A549 (cell line): ENCODE data around the gene PXDC1. TPM values are rescaled to one million over a fixed set of nuclear protein-coding genes. Genes with fewer than 3 reads are reported as not detected.
A peak's percentile ranks its signal among the peaks of the same experiment; 100 is the strongest.

Experiments
- ATAC-seq, 2 experiments: fragments of 200-7000 bp in 1 of 2; fragments of >200 bp in 1 of 2; cut with Nextera tagmentation in 1 of 2; cut with Tn5 transposase in 1 of 2; 3 replicates each; pipeline versions ENCODE4 v1.8.0 to v1.9.1; 2018 to 2020; ENCODE audit warnings: mild to moderate bottlenecking in 1 of 2, moderate library complexity in 1 of 2
- CTCF ChIA-PET: fragments of 300-600 bp; sonication (Branson Sonifier 250); formaldehyde crosslinking; extraction: SDS; loops from one replicate; lab custom pipeline; 2021; ENCODE audit warnings: antibody characterized with exemption, inconsistent platforms; lab: Yijun Ruan, JAX
- POLR2A ChIA-PET: fragments of 350-600 bp; formaldehyde crosslinking; extraction: SDS; loops from one replicate; lab custom pipeline; 2021; ENCODE audit warnings: antibody characterized with exemption, inconsistent platforms; lab: Yijun Ruan, JAX
- DNase-seq, 2 experiments: peaks; one replicate each; pipeline versions ENCODE4 v3.0.0 to v3.0.0-alpha.2; 2011 to 2016; ENCODE audit warnings: low read depth in 1 of 2, low spot score in 1 of 2
- FAIRE-seq: peaks from 2 replicates; lab custom pipeline; 2011; peaks lifted over from hg19 to GRCh38; lab: Jason Lieb, UNC
- H3K27ac ChIP-seq, 2 experiments: fragments of >200 bp; sonication (Bioruptor Twin); formaldehyde crosslinking; 3 replicates each; pipeline ENCODE4 v1.5.1; 2016 to 2017
- H3K4me1 ChIP-seq: fragments of >200 bp; sonication (Bioruptor Twin); formaldehyde crosslinking; 3 replicates; pipeline ENCODE4 v1.6.1; 2016
- H3K4me2 ChIP-seq: fragments of >200 bp; sonication (Bioruptor Twin); formaldehyde crosslinking; 3 replicates; pipeline ENCODE4 v1.6.1; 2016
- H3K4me3 ChIP-seq: fragments of >200 bp; sonication (Bioruptor Twin); formaldehyde crosslinking; 3 replicates; pipeline ENCODE4 v1.5.1; 2016
- H3K9me3 ChIP-seq: fragments of >200 bp; sonication (Bioruptor Twin); formaldehyde crosslinking; 3 replicates; pipeline ENCODE4 v1.6.1; 2016
- ATOH8 ChIP-seq: fragments of 250-450 bp; sonication (Bioruptor Pico); IDR thresholded peaks from 2 replicates; pipeline ENCODE4 v1.5.0; 2020; ENCODE audit warnings: low read depth, mild to moderate bottlenecking, moderate library complexity
- CBX2 ChIP-seq: fragments of 200-600 bp; sonication (generic); IDR thresholded peaks from 2 replicates; pipeline ENCODE4 v1.6.1; 2016; ENCODE audit warnings: low read depth, mild to moderate bottlenecking, borderline replicate concordance
- CEBPB ChIP-seq, 2 experiments: fragments of >200 bp in 1 of 2; sonication (Bioruptor Twin) in 1 of 2; formaldehyde crosslinking in 1 of 2; IDR thresholded peaks; 2 replicates each; pipeline ENCODE4 v1.6.1; 2012 to 2016
- CHD2 ChIP-seq: fragments of 150-350 bp; IDR thresholded peaks from 2 replicates; pipeline ENCODE4 v1.6.1; 2014; ENCODE audit warnings: low read length; ENCODE audit not compliant: partially characterized antibody
- FOSB ChIP-seq: fragments of 250-450 bp; sonication (Bioruptor Pico); IDR thresholded peaks from 2 replicates; pipeline ENCODE4 v1.5.0; 2020; ENCODE audit warnings: mild to moderate bottlenecking, moderate library complexity
- FOSL2 ChIP-seq, 2 experiments: fragments of 450-650 bp in 1 of 2; fragments of >200 bp in 1 of 2; sonication (Bioruptor Twin) in 1 of 2; formaldehyde crosslinking; IDR thresholded peaks; 2 replicates each; pipeline versions ENCODE4 v1.5.0 to v1.6.1; 2016 to 2020; ENCODE audit warnings: mild to moderate bottlenecking in 1 of 2, moderate library complexity in 1 of 2
- FOXS1 ChIP-seq: fragments of 250-450 bp; sonication (Bioruptor Pico); IDR thresholded peaks from 2 replicates; pipeline ENCODE4 v1.5.0; 2020; ENCODE audit warnings: mild to moderate bottlenecking, moderate library complexity
- HEYL ChIP-seq: fragments of 250-450 bp; sonication (Bioruptor Pico); IDR thresholded peaks from 2 replicates; pipeline ENCODE4 v1.8.0; 2021; ENCODE audit warnings: mild to moderate bottlenecking, moderate library complexity
- HOXA7 ChIP-seq: fragments of 250-450 bp; sonication (Bioruptor Pico); IDR thresholded peaks from 2 replicates; pipeline ENCODE4 v1.5.0; 2020; ENCODE audit warnings: mild to moderate bottlenecking, moderate library complexity
- HOXB5 ChIP-seq: fragments of 250-450 bp; sonication (Bioruptor Pico); IDR thresholded peaks from 2 replicates; pipeline ENCODE4 v1.5.0; 2020; ENCODE audit warnings: mild to moderate bottlenecking, moderate library complexity
- JUN ChIP-seq, 2 experiments: fragments of >200 bp; sonication (Bioruptor Twin); formaldehyde crosslinking; IDR thresholded peaks; 2 replicates in 1 of 2; 3 replicates in 1 of 2; pipeline ENCODE4 v1.6.1; 2016 to 2017
- NR3C1 ChIP-seq: fragments of >200 bp; sonication (Bioruptor Twin); formaldehyde crosslinking; IDR thresholded peaks from 3 replicates; pipeline ENCODE4 v1.6.1; 2017
- PHF8 ChIP-seq: fragments of 200-600 bp; sonication (generic); IDR thresholded peaks from 2 replicates; pipeline ENCODE4 v1.6.1; 2016; ENCODE audit warnings: low read depth, mild to moderate bottlenecking, antibody characterized with exemption, moderate library complexity, borderline replicate concordance
- POLR2A ChIP-seq: IDR thresholded peaks from 2 replicates; pipeline ENCODE4 v1.6.1; 2012; ENCODE audit warnings: mild to moderate bottlenecking, low read length
- POLR2AphosphoS2 ChIP-seq: conservative IDR thresholded peaks from 2 replicates; pipeline ENCODE4 v1.6.1; 2012; ENCODE audit warnings: low read length, improper control_type of control experiment, inconsistent platforms
- RARB ChIP-seq: fragments of 250-450 bp; sonication (Bioruptor Pico); IDR thresholded peaks from 2 replicates; pipeline ENCODE4 v1.8.0; 2021; ENCODE audit warnings: mild to moderate bottlenecking, moderate library complexity
- SMC3 ChIP-seq: fragments of >200 bp; sonication (Bioruptor Twin); formaldehyde crosslinking; IDR thresholded peaks from 3 replicates; pipeline ENCODE4 v1.6.1; 2018; ENCODE audit warnings: inconsistent platforms
- TFCP2L1 ChIP-seq: fragments of 250-450 bp; sonication (Bioruptor Pico); IDR thresholded peaks from 2 replicates; pipeline ENCODE4 v1.5.0; 2021; ENCODE audit warnings: mild to moderate bottlenecking
- USF2 ChIP-seq: fragments of 450-650 bp; IDR thresholded peaks from 2 replicates; pipeline ENCODE4 v1.6.1; 2014; ENCODE audit warnings: antibody characterized with exemption
- ZSCAN20 ChIP-seq: fragments of 250-450 bp; sonication (Bioruptor Pico); IDR thresholded peaks from 2 replicates; pipeline ENCODE4 v1.8.0; 2022; ENCODE audit warnings: mild to moderate bottlenecking, moderate library complexity
- WGBS: methylation state at CpG from one replicate; pipeline ENCODE4 v1.1.6; 2017; ENCODE audit errors: missing lambda C conversion rate; 5-methylcytosine and 5-hydroxymethylcytosine counted together
- polyA plus RNA-seq, 4 experiments: library from polyadenylated mRNA; depleted of rRNA in 3 of 4; stranded (reverse); fragments of >200 nt; fragmentation: RNase III in 1 of 4; extraction: RNeasy Plus Mini Kit Qiagen cat#74134 plus additional on column Dnase treatment in 1 of 4; gene quantifications; 2 replicates in 3 of 4; 3 replicates in 1 of 4; pipeline ENCODE4 v1.2.3, GENCODE V29; 2011 to 2017
- TF ChIP-seq, protein P1 (sequence below): fragments of 250-450 bp; sonication (Bioruptor Pico); IDR thresholded peaks from 2 replicates; pipeline ENCODE4 v1.5.0; 2021; ENCODE audit warnings: mild to moderate bottlenecking, moderate library complexity, borderline replicate concordance

Gene PXDC1
- polyA plus RNA-seq, 2 of the 4 experiments (the other 2 are of a cell fraction): 2.5 to 6.6 TPM

DNA sequence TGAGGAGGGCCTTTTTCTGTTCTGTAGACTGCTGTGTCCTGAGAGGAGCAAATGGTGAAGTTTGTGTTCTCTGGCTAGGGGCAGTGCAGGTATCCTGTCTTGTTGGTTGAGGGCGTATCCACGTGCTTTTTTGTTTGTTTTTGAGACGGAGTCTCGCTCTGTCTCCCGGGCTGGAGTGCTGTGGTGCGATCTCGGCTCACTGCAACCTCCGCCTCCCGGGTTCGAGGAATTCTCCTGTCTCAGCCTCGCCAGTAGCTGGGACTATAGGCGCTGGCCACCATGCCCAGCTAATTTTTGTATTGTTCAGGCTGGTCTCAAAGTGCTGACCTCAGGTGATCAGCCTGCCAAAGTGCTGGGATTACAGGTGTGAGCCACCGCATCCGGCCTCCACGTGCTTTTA is 10.8 kb upstream of the PXDC1 start:
- no peak overlapping the region for H3K4me2 ChIP-seq
- TF ChIP-seq HEYL (no peak), SMC3 (no peak), HOXB5 (CRISPR knock-in tag) (no peak), CHD2 (no peak)
- TF ChIP-seq, all 56 proteins: peak for 0
- 87% methylated on average over 15 of the region's 15 CpGs for WGBS
- Histone ChIP-seq H3K27ac (no peak overlapping the region), H3K4me3 (no peak overlapping the region), H3K4me1 (peaks cover 14% of the 10 kb centered on the region), H3K9me3 (no peaks in the 10 kb centered on the region)
- no peak for ATAC-seq
- FAIRE-seq: no peak
- ChIA-PET CTCF (interaction anchor here (1.0 kb wide), 1 partner anchor 14 kb away, joined by 3 read pairs; no protein-coding TSS in a partner anchor), POLR2A (no interaction called here)
- DNase-seq: no peak

- Histone ChIP-seq H3K4me3 (no peak overlapping the region), H3K27ac (no peak overlapping the region), H3K4me1 (peaks cover 14% of the 10 kb centered on the region), H3K9me3 (no peaks in the 10 kb centered on the region), H3K4me2 (no peak overlapping the region)
- FAIRE-seq: no peak
- no peak for ATAC-seq
- ChIA-PET POLR2A (no interaction called here), CTCF (interaction anchor here (1.0 kb wide), 1 partner anchor 14 kb away, joined by 3 read pairs; no protein-coding TSS in a partner anchor)
- DNase-seq: no peak
- 95% methylated on average over 8 of the region's 8 CpGs for WGBS
- TF ChIP-seq POLR2A: no peak
- no peak for TF ChIP-seq ATOH8 (CRISPR knock-in tag)
- TF ChIP-seq TFCP2L1 (CRISPR knock-in tag): no peak
- no peak for TF ChIP-seq JUN (IDR thresholded peaks at IDR 0.05)
- TF ChIP-seq CBX2: no peak
- no peak for TF ChIP-seq NR3C1
- TF ChIP-seq CHD2: no peak
- TF ChIP-seq, protein P1, sequence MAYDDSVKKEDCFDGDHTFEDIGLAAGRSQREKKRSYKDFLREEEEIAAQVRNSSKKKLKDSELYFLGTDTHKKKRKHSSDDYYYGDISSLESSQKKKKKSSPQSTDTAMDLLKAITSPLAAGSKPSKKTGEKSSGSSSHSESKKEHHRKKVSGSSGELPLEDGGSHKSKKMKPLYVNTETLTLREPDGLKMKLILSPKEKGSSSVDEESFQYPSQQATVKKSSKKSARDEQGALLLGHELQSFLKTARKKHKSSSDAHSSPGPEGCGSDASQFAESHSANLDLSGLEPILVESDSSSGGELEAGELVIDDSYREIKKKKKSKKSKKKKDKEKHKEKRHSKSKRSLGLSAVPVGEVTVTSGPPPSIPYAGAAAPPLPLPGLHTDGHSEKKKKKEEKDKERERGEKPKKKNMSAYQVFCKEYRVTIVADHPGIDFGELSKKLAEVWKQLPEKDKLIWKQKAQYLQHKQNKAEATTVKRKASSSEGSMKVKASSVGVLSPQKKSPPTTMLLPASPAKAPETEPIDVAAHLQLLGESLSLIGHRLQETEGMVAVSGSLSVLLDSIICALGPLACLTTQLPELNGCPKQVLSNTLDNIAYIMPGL: no peak
- no peak for TF ChIP-seq FOXS1 (CRISPR knock-in tag)
- no peak for TF ChIP-seq RARB (CRISPR knock-in tag)
- TF ChIP-seq POLR2AphosphoS2: no peak
- no peak for TF ChIP-seq FOSB (CRISPR knock-in tag)
- no peak for TF ChIP-seq ZSCAN20 (CRISPR knock-in tag)
- no peak for TF ChIP-seq PHF8
- no peak for TF ChIP-seq CEBPB (IDR thresholded peaks at IDR 0.05)
- TF ChIP-seq HOXA7 (CRISPR knock-in tag): no peak
- TF ChIP-seq USF2: no peak
Observed at GRCh38 chr6:3761989-3762270, 10.4 kb upstream of the PXDC1 start.

DNA sequence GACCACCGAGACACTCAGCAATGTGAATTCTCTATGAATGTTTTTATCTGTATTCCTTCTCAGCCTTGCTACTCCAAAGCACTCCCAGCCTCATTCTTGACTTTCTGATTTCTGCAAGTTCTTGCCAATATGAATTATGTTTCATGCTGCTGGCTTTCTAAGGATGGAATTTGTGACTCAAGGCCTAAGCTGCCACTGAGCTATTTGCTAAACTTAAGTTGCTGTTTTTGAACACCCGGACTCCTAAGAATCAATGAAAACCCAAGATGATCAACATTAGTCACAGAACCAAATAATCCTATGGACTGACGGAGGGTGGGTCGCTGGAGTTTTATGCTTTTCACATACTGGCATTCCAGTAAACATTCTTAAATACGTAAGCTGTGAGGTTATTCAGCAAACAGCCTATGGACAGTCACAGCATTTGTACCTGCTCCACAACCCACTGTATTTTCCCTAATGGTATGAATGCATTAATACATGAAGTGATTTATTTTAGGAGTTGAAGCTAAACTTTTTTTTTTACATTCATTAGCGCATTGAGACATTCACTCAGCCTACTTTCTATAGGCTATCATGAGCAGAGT is 8.2 kb upstream of the PXDC1 start:
- POLR2A ChIA-PET: no interaction called here
- CTCF ChIA-PET: interaction anchor here (1.5 to 1.8 kb wide), 2 partner anchors 89 to 117 kb away, joined by 3 to 4 read pairs; partner anchors contain the start of gene FAM50B
- Histone ChIP-seq H3K4me3 (no peak overlapping the region), H3K27ac (peak overlapping the region; percentile 30 to 35; a peak in 3 of 6 replicates), H3K4me2 (peak overlapping the region; percentile 19)
- TF ChIP-seq RARB (CRISPR knock-in tag): no peak
- no peak for TF ChIP-seq FOSL2 (IDR thresholded peaks at IDR 0.05)
- TF ChIP-seq FOSL2 (CRISPR knock-in tag; IDR thresholded peaks at IDR 0.05): peak; percentile 28; the same call in 1 of the 2 replicates
- TF ChIP-seq, all 56 proteins: peak for 1
- FAIRE-seq (no peak), ATAC-seq (peak; percentile 30 to 80; a peak in 4 of 6 replicates), DNase-seq (peak in 1 of 2 experiments; percentile 45)
- no peaks in the 10 kb centered on the region for H3K9me3 ChIP-seq
- 24% methylated on average over 6 of the region's 6 CpGs for WGBS
- H3K4me1 ChIP-seq: peaks cover 14% of the 10 kb centered on the region
